HL-60 (cell line): Measurements from ENCODE around the gene CEACAM3.
"Not testable (repeated sequence)": the region's sequence is repeated elsewhere in the genome, so short reads cannot be mapped to it uniquely, and the experiment has no call there.

Source experiments
- DNase-seq, 2 experiments: peaks; one replicate each; pipeline ENCODE4 v3.0.0-alpha.2; 2010 to 2020; ENCODE audit warnings: low read depth in 1 of 2, low spot score in 1 of 2
- H3K27ac ChIP-seq: fragments of 250-450 bp; sonication (Bioruptor Pico); replicated peaks from 2 replicates; pipeline ENCODE4 v1.5.1; 2020; ENCODE audit warnings: mild to moderate bottlenecking, moderate library complexity
- H3K27me3 ChIP-seq: fragments of 250-450 bp; sonication (Bioruptor Pico); 2 replicates; pipeline ENCODE4 v1.5.1; 2021; ENCODE audit warnings: mild to moderate bottlenecking, moderate library complexity; ENCODE audit not compliant: insufficient read depth, poor library complexity, severe bottlenecking
- H3K4me3 ChIP-seq: replicated peaks from 2 replicates; pipeline ENCODE4 v1.5.1; 2011; ENCODE audit warnings: mild to moderate bottlenecking, control low read depth, low read length; ENCODE audit not compliant: insufficient read depth
- CTCF ChIP-seq: IDR thresholded peaks from one replicate; pipeline ENCODE4 v1.5.1; 2011; ENCODE audit warnings: low read length, control low read depth, inconsistent platforms; ENCODE audit not compliant: insufficient read depth
- GABPA ChIP-seq: IDR thresholded peaks from 2 replicates; pipeline ENCODE4 v1.6.1; 2012; ENCODE audit warnings: low read depth
- POLR2AphosphoS5 ChIP-seq: IDR thresholded peaks from 2 replicates; pipeline ENCODE4 v1.6.1; 2012; ENCODE audit warnings: low read depth
- REST ChIP-seq: IDR thresholded peaks from 2 replicates; pipeline ENCODE4 v1.6.1; 2012; ENCODE audit warnings: low read depth; ENCODE audit not compliant: insufficient replicate concordance
- SPI1 ChIP-seq: IDR thresholded peaks from 2 replicates; pipeline ENCODE4 v1.6.1; 2012; ENCODE audit warnings: low read depth, mild to moderate bottlenecking, borderline replicate concordance

The CEACAM3 gene

GRCh38 chr19:41767115-41767514, 29.3 kb upstream of the CEACAM3 start:
- H3K27me3 ChIP-seq = no peaks in the 10 kb centered on the region

DNA sequence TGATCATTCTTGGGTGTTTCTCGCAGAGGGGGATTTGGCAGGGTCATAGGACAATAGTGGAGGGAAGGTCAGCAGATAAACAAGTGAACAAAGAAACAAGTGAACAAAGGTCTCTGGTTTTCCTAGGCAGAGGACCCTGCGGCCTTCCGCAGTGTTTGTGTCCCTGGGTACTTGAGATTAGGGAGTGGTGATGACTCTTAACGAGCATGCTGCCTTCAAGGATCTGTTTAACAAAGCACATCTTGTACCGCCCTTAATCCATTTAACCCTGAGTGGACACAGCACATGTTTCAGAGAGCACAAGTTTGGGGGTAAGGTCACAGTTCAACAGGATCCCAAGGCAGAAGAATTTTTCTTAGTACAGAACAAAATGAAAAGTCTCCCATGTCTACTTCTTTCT, 28.3 kb upstream of the CEACAM3 start:
- H3K4me3 ChIP-seq, H3K27me3 ChIP-seq, H3K27ac ChIP-seq, DNase-seq: not testable (repeated sequence)

More at GRCh38 chr19:41767115-41767514, 29.3 kb upstream of the CEACAM3 start:
- H3K4me3 ChIP-seq = no peak overlapping the region
- DNase-seq = no peak
- H3K27ac ChIP-seq = no peak overlapping the region
- no peak for TF ChIP-seq CTCF

- Histone ChIP-seq H3K27me3 (no peaks in the 10 kb centered on the region), H3K27ac (no peak overlapping the region), H3K4me3 (no peak overlapping the region)
- no peak for DNase-seq
- TF ChIP-seq REST (no peak), POLR2AphosphoS5 (no peak), GABPA (no peak), SPI1 (no peak), CTCF (no peak)
These were observed 26.8 kb upstream of the CEACAM3 start for GRCh38 chr19:41769608-41770007.

GRCh38 chr19:41771410-41771809, 25.0 kb upstream of the CEACAM3 start:
- H3K27ac ChIP-seq = no peak overlapping the region
- H3K4me3 ChIP-seq = no peak overlapping the region
- no peaks in the 10 kb centered on the region for H3K27me3 ChIP-seq
- TF ChIP-seq CTCF (no peak), SPI1 (no peak), POLR2AphosphoS5 (no peak), REST (no peak), GABPA (no peak)
- DNase-seq = no peak
